NCI-H128 (cell line): ENCODE measurements around the gene IRS2.

Experiments
- DNase-seq: peaks from one replicate; lab custom pipeline; 2025; ENCODE audit not compliant: unreplicated experiment; lab: John Stamatoyannopoulos, UW

Gene IRS2

GRCh38 chr13:109707044-109707741, 79.2 kb downstream of the IRS2 start:
- DNase-seq: peak; percentile 68

GRCh38 chr13:109706015-109706715, 80.2 kb downstream of the IRS2 start:
- no peak for DNase-seq

- no peak for DNase-seq
These were observed 81.4 kb downstream of the IRS2 start for GRCh38 chr13:109704771-109705635.

DNA sequence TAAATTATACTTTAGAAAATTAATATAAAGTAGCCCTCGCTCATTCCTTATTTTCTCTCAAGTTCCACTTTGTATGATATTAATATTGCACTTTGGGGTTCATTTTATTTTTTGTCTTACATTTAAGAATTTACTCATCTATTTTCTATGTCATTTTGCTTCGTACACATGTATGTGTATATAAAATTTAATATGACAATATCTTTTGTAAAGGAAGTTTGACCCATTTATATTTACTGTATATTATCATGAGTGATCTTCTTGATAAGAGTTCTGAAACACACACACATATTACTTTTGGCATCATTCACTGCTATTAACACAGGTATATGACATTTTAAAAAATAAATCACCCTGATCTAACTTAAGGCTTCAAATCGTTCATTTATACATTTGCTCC, 83.1 kb downstream of the IRS2 start:
- no peak for DNase-seq
